PC-9 (cell line): ENCODE measurements around the gene PAQR6. TPM values are rescaled to one million over a fixed set of nuclear protein-coding genes. Genes with fewer than 3 reads are reported as not detected.

Experiments used
- BruUV-seq: library from RNA; stranded (reverse); fragments of 400-500 nt; replicated peaks from 2 replicates; lab custom pipeline; 2021; lab: Mats Ljungman, UMichigan
- CTCF ChIA-PET: fragments of 300-600 bp; sonication (Branson Sonifier 250); formaldehyde crosslinking; loops from one replicate; lab custom pipeline; 2022; ENCODE audit warnings: antibody characterized with exemption; lab: Charles Lee
- POLR2A ChIA-PET: fragments of 300-600 bp; sonication (Branson Sonifier 250); formaldehyde crosslinking; loops from one replicate; lab custom pipeline; 2022; ENCODE audit warnings: antibody characterized with exemption; ENCODE audit not compliant: unreplicated experiment; lab: Charles Lee
- DNase-seq, 2 experiments: peaks; one replicate each; pipeline versions ENCODE4 v3.0.0 to v3.0.0-alpha.2; 2015 to 2022; ENCODE audit warnings: mixed read lengths in 1 of 2
- H2AFZ ChIP-seq: fragments of 200-600 bp; sonication (generic); 2 replicates; pipeline ENCODE4 v1.8.1; 2017; ENCODE audit warnings: antibody characterized with exemption
- H3F3A ChIP-seq: fragments of 200-600 bp; sonication (generic); 2 replicates; pipeline ENCODE4 v1.8.1; 2017; ENCODE audit warnings: antibody characterized with exemption, mild to moderate bottlenecking, low read depth; ENCODE audit not compliant: insufficient read depth
- H3K27ac ChIP-seq: fragments of 200-600 bp; sonication (generic); 2 replicates; pipeline ENCODE4 v1.6.1; 2016; ENCODE audit warnings: mixed run types
- H3K27me3 ChIP-seq: fragments of 200-600 bp; sonication (generic); 2 replicates; pipeline ENCODE4 v1.6.1; 2016; ENCODE audit warnings: low read depth, mixed run types; ENCODE audit not compliant: insufficient read depth
- H3K36me3 ChIP-seq: fragments of 200-600 bp; sonication (generic); 2 replicates; pipeline ENCODE4 v1.6.1; 2016; ENCODE audit warnings: low read depth, mixed run types
- H3K4me1 ChIP-seq: fragments of 200-600 bp; sonication (generic); replicated peaks from 2 replicates; pipeline ENCODE4 v1.6.1; 2016; ENCODE audit warnings: mixed run types; ENCODE audit not compliant: insufficient read depth
- H3K4me2 ChIP-seq: fragments of 200-600 bp; sonication (generic); 2 replicates; pipeline ENCODE4 v1.6.1; 2017; ENCODE audit warnings: mixed run types
- H3K4me3 ChIP-seq: fragments of 200-600 bp; sonication (generic); 2 replicates; pipeline ENCODE4 v1.6.1; 2016; ENCODE audit warnings: mixed run types
- H3K79me2 ChIP-seq: fragments of 200-600 bp; sonication (generic); 2 replicates; pipeline ENCODE4 v1.6.1; 2017; ENCODE audit warnings: low read depth, mixed run types
- H3K9me2 ChIP-seq: fragments of 200-600 bp; sonication (generic); 2 replicates; pipeline ENCODE4 v1.8.1; 2017; ENCODE audit warnings: mild to moderate bottlenecking; ENCODE audit not compliant: insufficient read depth
- H3K9me3 ChIP-seq: fragments of 200-600 bp; sonication (generic); 2 replicates; pipeline ENCODE4 v1.8.1; 2016; ENCODE audit warnings: low read depth; ENCODE audit not compliant: insufficient read depth
- H4K20me1 ChIP-seq: fragments of 200-600 bp; sonication (generic); 2 replicates; pipeline ENCODE4 v1.8.1; 2017; ENCODE audit not compliant: insufficient read depth
- CTCF ChIP-seq: fragments of 200-600 bp; sonication (generic); conservative IDR thresholded peaks from 2 replicates; pipeline ENCODE4 v1.6.1; 2017; ENCODE audit warnings: mixed run types, antibody characterized with exemption, mild to moderate bottlenecking, moderate library complexity
- EZH2 ChIP-seq: fragments of 200-600 bp; sonication (generic); IDR thresholded peaks from 2 replicates; pipeline ENCODE4 v1.8.0; 2017; ENCODE audit warnings: antibody characterized with exemption, low read depth
- intact Hi-C: fragments of 100-400 bp; cut with micrococcal nuclease; formaldehyde crosslinking; loops from one replicate; pipeline ENCODE4 v1.10.0; 2022; ENCODE audit not compliant: unreplicated experiment
- total RNA-seq: library from RNA; stranded (reverse); gene quantifications from 2 replicates; pipeline ENCODE4 v1.2.3, GENCODE V29; 2021

PAQR6 gene
- total RNA-seq, 1 experiment from 2014 or later, result 12.3 TPM

DNA sequence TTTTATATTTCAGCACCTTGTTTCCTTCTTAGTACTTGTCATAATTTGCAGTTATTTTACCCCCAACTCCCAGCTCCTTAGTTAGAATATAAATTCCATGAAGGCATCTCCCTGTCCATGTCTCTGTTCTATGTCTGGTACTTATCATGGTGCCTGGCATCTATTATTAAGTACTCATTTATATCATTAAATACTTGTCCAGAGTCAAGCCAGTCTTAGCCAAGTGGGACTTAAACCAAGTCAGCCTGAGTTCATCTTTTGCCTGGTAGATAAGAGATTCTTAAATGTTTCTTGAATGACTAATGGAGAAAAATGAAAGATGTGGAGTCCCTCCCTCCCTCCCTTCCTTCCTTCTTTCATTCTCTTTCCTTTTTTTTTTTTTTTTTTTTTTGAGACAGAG is 44.5 kb downstream of the PAQR6 start:
- H3K4me1 ChIP-seq, result no peaks in the 10 kb centered on the region
- intact Hi-C loops, result no loop called here
- no peaks in the 10 kb centered on the region; the same call in 1 of the 2 replicates for H3K36me3 ChIP-seq
- no peaks in the 10 kb centered on the region for H3K9me2 ChIP-seq
- CTCF ChIA-PET, result no interaction called here
- H4K20me1 ChIP-seq, result no peaks in the 10 kb centered on the region
- no peaks in the 10 kb centered on the region for H3K27me3 ChIP-seq
- no peaks in the 10 kb centered on the region for H3K9me3 ChIP-seq
- H3K4me2 ChIP-seq, result no peak overlapping the region
- POLR2A ChIA-PET, result no interaction called here
- BruUV-seq, result no TSS peak
- TF ChIP-seq EZH2 (no peak), CTCF (no peak)
- H2AFZ ChIP-seq, result no peak overlapping the region
- H3F3A ChIP-seq, result no peaks in the 10 kb centered on the region
- no peaks in the 10 kb centered on the region for H3K79me2 ChIP-seq
- no peak overlapping the region for H3K4me3 ChIP-seq
- DNase-seq, result no peak
- no peak overlapping the region for H3K27ac ChIP-seq

GRCh38 chr1:156200044-156200443 is 47.8 kb downstream of the PAQR6 start:
- H3K79me2 ChIP-seq, result peaks cover 31% of the 10 kb centered on the region
- POLR2A ChIA-PET, result no interaction called here
- intact Hi-C loops, result no loop called here

GRCh38 chr1:156198831-156199349 is 49.0 kb downstream of the PAQR6 start:
- no TSS peak for BruUV-seq
- Histone ChIP-seq H3K9me2 (no peaks in the 10 kb centered on the region), H3K27ac (no peak overlapping the region), H3K9me3 (no peaks in the 10 kb centered on the region), H2AFZ (no peak overlapping the region), H4K20me1 (no peaks in the 10 kb centered on the region; the same call in 1 of the 2 replicates), H3K27me3 (no peaks in the 10 kb centered on the region), H3K36me3 (no peaks in the 10 kb centered on the region; the same call in 1 of the 2 replicates), H3K4me2 (no peak overlapping the region), H3K4me3 (no peak overlapping the region), H3K79me2 (peaks cover 42% of the 10 kb centered on the region), H3F3A (no peaks in the 10 kb centered on the region), H3K4me1 (peaks cover 7% of the 10 kb centered on the region)
- POLR2A ChIA-PET, result no interaction called here
- intact Hi-C loops, result no loop called here
- no peak for DNase-seq
- CTCF ChIA-PET, result no interaction called here
- no peak for TF ChIP-seq CTCF
- TF ChIP-seq EZH2, result no peak

More at GRCh38 chr1:156200044-156200443, 47.8 kb downstream of the PAQR6 start:
- TF ChIP-seq CTCF, result no peak
- no peak for TF ChIP-seq EZH2
- BruUV-seq, result no TSS peak
- Histone ChIP-seq H4K20me1 (no peaks in the 10 kb centered on the region; the same call in 1 of the 2 replicates), H3K4me1 (0 out of 2 replicates have a peak, but pooled peaks cover 3% of the 10 kb centered on the region), H3K9me2 (no peaks in the 10 kb centered on the region), H3K27me3 (no peaks in the 10 kb centered on the region), H3K27ac (no peak overlapping the region), H2AFZ (no peak overlapping the region), H3K9me3 (no peaks in the 10 kb centered on the region), H3F3A (no peaks in the 10 kb centered on the region), H3K4me2 (no peak overlapping the region), H3K4me3 (no peak overlapping the region), H3K36me3 (no peaks in the 10 kb centered on the region; the same call in 1 of the 2 replicates)
- CTCF ChIA-PET, result no interaction called here
- no peak for DNase-seq
